ENCODE results near the gene MPO.

MPO gene

GRCh38 chr17:58239987-58240386 lies 40.7 kb downstream of the MPO start:
- Histone ChIP-seq H3K9me3 (ENCODE audit: control insufficient read depth in 2 of 2, low read length in 2 of 2) (no peaks in the 10 kb centered on the region), H3K27me3 (ENCODE audit: control insufficient read depth in 1 of 2, insufficient read depth in 2 of 2, low read length in 2 of 2) (peaks cover 15 to 25% of the 10 kb centered on the region in 2 donors), H3K9ac (ENCODE audit: low read length in 2 of 2) (no peak overlapping the region), H3K4me1 (ENCODE audit: control insufficient read depth, insufficient read depth, low read length) (no peaks in the 10 kb centered on the region), H3K4me3 (ENCODE audit: low read length in 2 of 2) (no peak overlapping the region), H3K36me3 (ENCODE audit: control insufficient read depth in 2 of 2, insufficient read depth in 2 of 2, low read length in 2 of 2) (no peaks in the 10 kb centered on the region), H3K27ac (ENCODE audit: low read length) (no peak overlapping the region)

- Histone ChIP-seq H3K4me3 (ENCODE audit: low read length in 2 of 2) (no peak within 1 kb of the TSS), H3K36me3 (ENCODE audit: control insufficient read depth in 2 of 2, insufficient read depth in 2 of 2, low read length in 2 of 2) (no peaks in the 10 kb centered on the region), H3K9me3 (ENCODE audit: control insufficient read depth in 2 of 2, low read length in 2 of 2) (no peaks in the 10 kb centered on the region), H3K27me3 (ENCODE audit: control insufficient read depth in 1 of 2, insufficient read depth in 2 of 2, low read length in 2 of 2) (peaks cover 15 to 26% of the 10 kb centered on the region in 2 donors), H3K27ac (ENCODE audit: low read length) (no peak within 1 kb of the TSS), H3K4me1 (ENCODE audit: control insufficient read depth, insufficient read depth, low read length) (no peaks in the 10 kb centered on the region), H3K9ac (ENCODE audit: low read length in 2 of 2) (no peak within 1 kb of the TSS)
Observed at GRCh38 chr17:58238147-58238634, 42.5 kb downstream of the MPO start, which contains the start of gene LPO. Gene LPO (plus strand): TSS chr17:58238584. CDS start chr17:58242980, 4,396 bp downstream.

- Histone ChIP-seq H3K9me3 (ENCODE audit: control insufficient read depth in 2 of 2, low read length in 2 of 2) (no peaks in the 10 kb centered on the region), H3K27ac (ENCODE audit: low read length) (no peak overlapping the region), H3K36me3 (ENCODE audit: control insufficient read depth in 2 of 2, insufficient read depth in 2 of 2, low read length in 2 of 2) (no peaks in the 10 kb centered on the region), H3K4me3 (ENCODE audit: low read length in 2 of 2) (no peak overlapping the region), H3K4me1 (ENCODE audit: control insufficient read depth, insufficient read depth, low read length) (no peaks in the 10 kb centered on the region), H3K27me3 (ENCODE audit: control insufficient read depth in 1 of 2, insufficient read depth in 2 of 2, low read length in 2 of 2) (peaks cover 15 to 18% of the 10 kb centered on the region in 2 donors), H3K9ac (ENCODE audit: low read length in 2 of 2) (no peak overlapping the region)
Observed at GRCh38 chr17:58236394-58236793, 44.3 kb downstream of the MPO start.

GRCh38 chr17:58235821-58236220 lies 44.9 kb downstream of the MPO start:
- H3K9me3 ChIP-seq (ENCODE audit: control insufficient read depth in 2 of 2, low read length in 2 of 2) = no peaks in the 10 kb centered on the region
- no peaks in the 10 kb centered on the region for H3K4me1 ChIP-seq (ENCODE audit: control insufficient read depth, insufficient read depth, low read length)
- H3K4me3 ChIP-seq (ENCODE audit: low read length in 2 of 2) = no peak overlapping the region
- H3K27ac ChIP-seq (ENCODE audit: low read length) = no peak overlapping the region
- no peaks in the 10 kb centered on the region for H3K36me3 ChIP-seq (ENCODE audit: control insufficient read depth in 2 of 2, insufficient read depth in 2 of 2, low read length in 2 of 2)
- peaks cover 15 to 18% of the 10 kb centered on the region in 2 donors for H3K27me3 ChIP-seq (ENCODE audit: control insufficient read depth in 1 of 2, insufficient read depth in 2 of 2, low read length in 2 of 2)
- no peak overlapping the region for H3K9ac ChIP-seq (ENCODE audit: low read length in 2 of 2)

- H3K4me3 ChIP-seq (ENCODE audit: low read length in 2 of 2) = no peak overlapping the region
- H3K36me3 ChIP-seq (ENCODE audit: control insufficient read depth in 2 of 2, insufficient read depth in 2 of 2, low read length in 2 of 2) = no peaks in the 10 kb centered on the region
- H3K27me3 ChIP-seq (ENCODE audit: control insufficient read depth in 1 of 2, insufficient read depth in 2 of 2, low read length in 2 of 2) = peaks cover 15 to 19% of the 10 kb centered on the region in 2 donors
- no peak overlapping the region for H3K9ac ChIP-seq (ENCODE audit: low read length in 2 of 2)
- no peaks in the 10 kb centered on the region for H3K9me3 ChIP-seq (ENCODE audit: control insufficient read depth in 2 of 2, low read length in 2 of 2)
- no peaks in the 10 kb centered on the region for H3K4me1 ChIP-seq (ENCODE audit: control insufficient read depth, insufficient read depth, low read length)
- H3K27ac ChIP-seq (ENCODE audit: low read length) = no peak overlapping the region
Observed at GRCh38 chr17:58234512-58234911, 46.2 kb downstream of the MPO start.

- Histone ChIP-seq H3K9ac (ENCODE audit: low read length in 2 of 2) (no peak overlapping the region), H3K9me3 (ENCODE audit: control insufficient read depth in 2 of 2, low read length in 2 of 2) (no peaks in the 10 kb centered on the region), H3K27me3 (ENCODE audit: control insufficient read depth in 1 of 2, insufficient read depth in 2 of 2, low read length in 2 of 2) (peaks cover 15 to 17% of the 10 kb centered on the region in 2 donors), H3K36me3 (ENCODE audit: control insufficient read depth in 2 of 2, insufficient read depth in 2 of 2, low read length in 2 of 2) (no peaks in the 10 kb centered on the region), H3K4me1 (ENCODE audit: control insufficient read depth, insufficient read depth, low read length) (no peaks in the 10 kb centered on the region), H3K27ac (ENCODE audit: low read length) (no peak overlapping the region), H3K4me3 (ENCODE audit: low read length in 2 of 2) (no peak overlapping the region)
Observed at GRCh38 chr17:58233543-58233942, 47.2 kb downstream of the MPO start.

GRCh38 chr17:58232707-58233156 lies 48.0 kb downstream of the MPO start:
- H3K27ac ChIP-seq (ENCODE audit: low read length) = no peak overlapping the region
- H3K9me3 ChIP-seq (ENCODE audit: control insufficient read depth in 2 of 2, low read length in 2 of 2) = no peaks in the 10 kb centered on the region
- H3K27me3 ChIP-seq (ENCODE audit: control insufficient read depth in 1 of 2, insufficient read depth in 2 of 2, low read length in 2 of 2) = peaks cover 15 to 18% of the 10 kb centered on the region in 2 donors
- no peak overlapping the region for H3K4me3 ChIP-seq (ENCODE audit: low read length in 2 of 2)
- H3K9ac ChIP-seq (ENCODE audit: low read length in 2 of 2) = no peak overlapping the region
- no peaks in the 10 kb centered on the region for H3K36me3 ChIP-seq (ENCODE audit: control insufficient read depth in 2 of 2, insufficient read depth in 2 of 2, low read length in 2 of 2)
- H3K4me1 ChIP-seq (ENCODE audit: control insufficient read depth, insufficient read depth, low read length) = no peaks in the 10 kb centered on the region

GRCh38 chr17:58231641-58232040 lies 49.1 kb downstream of the MPO start:
- no peak overlapping the region for H3K9ac ChIP-seq (ENCODE audit: low read length in 2 of 2)
- no peaks in the 10 kb centered on the region for H3K36me3 ChIP-seq (ENCODE audit: control insufficient read depth in 2 of 2, insufficient read depth in 2 of 2, low read length in 2 of 2)
- H3K4me3 ChIP-seq (ENCODE audit: low read length in 2 of 2) = no peak overlapping the region
- H3K27ac ChIP-seq (ENCODE audit: low read length) = no peak overlapping the region
- no peaks in the 10 kb centered on the region for H3K9me3 ChIP-seq (ENCODE audit: control insufficient read depth in 2 of 2, low read length in 2 of 2)
- no peaks in the 10 kb centered on the region for H3K4me1 ChIP-seq (ENCODE audit: control insufficient read depth, insufficient read depth, low read length)
- peaks cover 12 to 20% of the 10 kb centered on the region in 2 donors for H3K27me3 ChIP-seq (ENCODE audit: control insufficient read depth in 1 of 2, insufficient read depth in 2 of 2, low read length in 2 of 2)

GRCh38 chr17:58229881-58230280 lies 50.9 kb downstream of the MPO start:
- H3K27ac ChIP-seq (ENCODE audit: low read length) = no peak overlapping the region
- no peaks in the 10 kb centered on the region for H3K9me3 ChIP-seq (ENCODE audit: control insufficient read depth in 2 of 2, low read length in 2 of 2)
- H3K4me1 ChIP-seq (ENCODE audit: control insufficient read depth, insufficient read depth, low read length) = no peaks in the 10 kb centered on the region
- no peak overlapping the region for H3K4me3 ChIP-seq (ENCODE audit: low read length in 2 of 2)
- H3K9ac ChIP-seq (ENCODE audit: low read length in 2 of 2) = no peak overlapping the region
- H3K27me3 ChIP-seq (ENCODE audit: control insufficient read depth in 1 of 2, insufficient read depth in 2 of 2, low read length in 2 of 2) = peaks cover 9 to 16% of the 10 kb centered on the region in 2 donors
- H3K36me3 ChIP-seq (ENCODE audit: control insufficient read depth in 2 of 2, insufficient read depth in 2 of 2, low read length in 2 of 2) = no peaks in the 10 kb centered on the region

- Histone ChIP-seq H3K36me3 (ENCODE audit: control insufficient read depth in 2 of 2, insufficient read depth in 2 of 2, low read length in 2 of 2) (no peaks in the 10 kb centered on the region), H3K9me3 (ENCODE audit: control insufficient read depth in 2 of 2, low read length in 2 of 2) (no peaks in the 10 kb centered on the region), H3K27me3 (ENCODE audit: control insufficient read depth in 1 of 2, insufficient read depth in 2 of 2, low read length in 2 of 2) (peaks cover 9 to 16% of the 10 kb centered on the region in 2 donors), H3K4me1 (ENCODE audit: control insufficient read depth, insufficient read depth, low read length) (no peaks in the 10 kb centered on the region), H3K27ac (ENCODE audit: low read length) (no peak overlapping the region), H3K9ac (ENCODE audit: low read length in 2 of 2) (no peak overlapping the region), H3K4me3 (ENCODE audit: low read length in 2 of 2) (no peak overlapping the region)
Observed at GRCh38 chr17:58229384-58229783, 51.4 kb downstream of the MPO start.

- Histone ChIP-seq H3K4me1 (ENCODE audit: control insufficient read depth, insufficient read depth, low read length) (no peaks in the 10 kb centered on the region), H3K9ac (ENCODE audit: low read length in 2 of 2) (no peak overlapping the region), H3K27me3 (ENCODE audit: control insufficient read depth in 1 of 2, insufficient read depth in 2 of 2, low read length in 2 of 2) (peaks cover 9 to 13% of the 10 kb centered on the region in 2 donors), H3K27ac (ENCODE audit: low read length) (no peak overlapping the region), H3K36me3 (ENCODE audit: control insufficient read depth in 2 of 2, insufficient read depth in 2 of 2, low read length in 2 of 2) (no peaks in the 10 kb centered on the region), H3K4me3 (ENCODE audit: low read length in 2 of 2) (no peak overlapping the region), H3K9me3 (ENCODE audit: control insufficient read depth in 2 of 2, low read length in 2 of 2) (no peaks in the 10 kb centered on the region)
Observed at GRCh38 chr17:58228679-58229078, 52.1 kb downstream of the MPO start.

All from stomach smooth muscle (tissue), 2 donors.